Measurements from ENCODE around the gene ZNF366.

DNA sequence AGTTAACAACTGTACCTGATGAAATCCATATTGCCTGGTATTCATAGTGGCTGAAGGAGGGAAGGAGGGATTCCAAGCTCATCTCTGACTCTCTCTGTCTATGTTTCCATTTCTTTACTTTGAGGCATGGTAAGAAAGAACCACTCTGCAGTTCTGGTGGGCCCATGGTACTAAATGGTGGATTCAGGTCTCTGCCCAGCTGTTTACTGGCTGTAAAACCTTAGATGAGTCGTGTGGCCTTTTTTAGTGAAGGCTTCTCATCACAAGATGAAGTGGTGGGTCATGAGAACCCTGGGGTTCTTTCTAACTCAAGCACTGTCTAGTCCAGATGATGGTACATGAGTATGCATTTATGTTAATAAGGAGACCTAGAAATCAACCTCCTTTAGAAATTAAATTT is 49.7 kb downstream of the ZNF366 start:
- TF ChIP-seq, protein P1, sequence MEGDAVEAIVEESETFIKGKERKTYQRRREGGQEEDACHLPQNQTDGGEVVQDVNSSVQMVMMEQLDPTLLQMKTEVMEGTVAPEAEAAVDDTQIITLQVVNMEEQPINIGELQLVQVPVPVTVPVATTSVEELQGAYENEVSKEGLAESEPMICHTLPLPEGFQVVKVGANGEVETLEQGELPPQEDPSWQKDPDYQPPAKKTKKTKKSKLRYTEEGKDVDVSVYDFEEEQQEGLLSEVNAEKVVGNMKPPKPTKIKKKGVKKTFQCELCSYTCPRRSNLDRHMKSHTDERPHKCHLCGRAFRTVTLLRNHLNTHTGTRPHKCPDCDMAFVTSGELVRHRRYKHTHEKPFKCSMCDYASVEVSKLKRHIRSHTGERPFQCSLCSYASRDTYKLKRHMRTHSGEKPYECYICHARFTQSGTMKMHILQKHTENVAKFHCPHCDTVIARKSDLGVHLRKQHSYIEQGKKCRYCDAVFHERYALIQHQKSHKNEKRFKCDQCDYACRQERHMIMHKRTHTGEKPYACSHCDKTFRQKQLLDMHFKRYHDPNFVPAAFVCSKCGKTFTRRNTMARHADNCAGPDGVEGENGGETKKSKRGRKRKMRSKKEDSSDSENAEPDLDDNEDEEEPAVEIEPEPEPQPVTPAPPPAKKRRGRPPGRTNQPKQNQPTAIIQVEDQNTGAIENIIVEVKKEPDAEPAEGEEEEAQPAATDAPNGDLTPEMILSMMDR (IDR thresholded peaks at IDR 0.05 in 2 of 3, conservative IDR thresholded peaks at IDR 0.05 in 1 of 3; ENCODE audit: borderline replicate concordance in 1 of 3, insufficient read depth in 1 of 3, low read depth in 2 of 3, low read length in 2 of 3) = no peak
- TF ChIP-seq SIN3A (IDR thresholded peaks at IDR 0.05; ENCODE audit: low read depth) (no peak), EZH2phosphoT487 (IDR thresholded peaks at IDR 0.05; ENCODE audit: borderline replicate concordance) (no peak), SRF (IDR thresholded peaks at IDR 0.05; ENCODE audit: low read depth) (no peak), RAD21 (IDR thresholded peaks at IDR 0.05; ENCODE audit: low read depth) (no peak), ELF1 (IDR thresholded peaks at IDR 0.05; ENCODE audit: borderline replicate concordance, low read depth) (no peak), YY1 (IDR thresholded peaks at IDR 0.05; ENCODE audit: extremely low read depth, insufficient replicate concordance, low read depth, low read length) (no peak), POLR2AphosphoS5 (IDR thresholded peaks at IDR 0.05; ENCODE audit: low read depth, low read length) (no peak)
